Activated CD8-positive, alpha-beta memory T cell treated with anti-CD3 and anti-CD28 coated beads for 1 hour (primary cell): ENCODE results near the gene ACMSD.

Source experiments
- DNase-seq, 2 donors: peaks; one replicate each; pipeline ENCODE4 v3.0.0-alpha.2; 2020; ENCODE audit warnings: low read depth in 1 of 2; ENCODE audit errors: extremely low read depth in 1 of 2

ACMSD gene

DNA sequence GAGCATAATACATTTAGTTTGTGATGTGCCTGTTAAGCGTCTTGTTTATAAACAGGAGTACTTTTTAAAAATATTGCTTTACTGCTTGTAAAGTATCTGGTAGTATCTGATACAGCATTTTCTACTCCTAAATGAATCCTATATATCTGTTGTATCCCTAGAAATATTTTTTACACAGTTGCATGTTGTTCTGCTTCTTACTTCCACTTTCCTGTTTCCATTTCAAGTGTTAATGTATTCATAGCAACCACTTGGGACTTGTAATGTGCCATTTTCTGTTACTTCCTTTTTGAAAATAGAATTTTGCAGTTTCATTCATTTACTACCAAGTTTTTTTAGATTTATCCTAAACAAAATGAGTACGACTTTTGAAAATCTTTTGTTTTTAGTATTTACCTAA lies 105.1 kb downstream of the ACMSD start:
- DNase-seq = no peak

DNA sequence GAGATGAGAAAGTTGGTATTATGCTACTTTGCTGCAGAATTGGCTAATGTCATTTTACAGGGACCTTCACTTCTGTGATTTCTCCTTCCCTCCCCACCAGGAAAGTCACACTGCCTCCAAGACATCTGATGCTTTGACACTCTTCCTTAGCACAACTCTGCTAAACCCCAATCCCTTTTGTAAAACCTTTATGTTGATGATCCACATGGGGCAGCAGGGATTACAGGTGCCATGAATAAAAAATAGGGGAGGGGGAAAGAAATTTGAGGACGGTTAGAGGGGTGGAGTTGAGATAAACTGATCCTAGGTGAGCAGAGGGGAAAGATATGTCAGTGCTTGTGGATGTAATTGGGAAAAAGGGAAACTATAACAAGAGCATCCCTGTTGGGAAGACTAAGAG lies 106.6 kb downstream of the ACMSD start:
- no peak for DNase-seq

DNA sequence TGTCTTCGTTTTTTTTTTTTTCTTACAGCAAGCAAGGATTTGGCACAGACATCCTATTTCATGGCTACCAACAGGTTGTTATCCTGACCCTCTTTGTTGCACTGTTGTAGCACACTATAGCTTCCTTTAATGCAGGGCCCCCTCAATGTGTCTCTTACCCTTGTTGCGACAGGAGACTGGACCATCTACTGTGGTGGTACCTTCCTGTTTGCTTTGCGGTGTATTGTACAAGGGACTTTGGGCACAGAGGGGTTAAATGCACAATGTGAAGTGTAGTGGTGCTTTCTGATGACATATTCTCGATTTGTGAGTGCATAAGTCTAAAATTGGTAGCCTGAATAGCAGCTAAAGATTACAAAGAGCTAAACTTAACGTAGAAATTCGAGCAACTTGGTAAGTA lies 107.7 kb downstream of the ACMSD start:
- no peak for DNase-seq

DNA sequence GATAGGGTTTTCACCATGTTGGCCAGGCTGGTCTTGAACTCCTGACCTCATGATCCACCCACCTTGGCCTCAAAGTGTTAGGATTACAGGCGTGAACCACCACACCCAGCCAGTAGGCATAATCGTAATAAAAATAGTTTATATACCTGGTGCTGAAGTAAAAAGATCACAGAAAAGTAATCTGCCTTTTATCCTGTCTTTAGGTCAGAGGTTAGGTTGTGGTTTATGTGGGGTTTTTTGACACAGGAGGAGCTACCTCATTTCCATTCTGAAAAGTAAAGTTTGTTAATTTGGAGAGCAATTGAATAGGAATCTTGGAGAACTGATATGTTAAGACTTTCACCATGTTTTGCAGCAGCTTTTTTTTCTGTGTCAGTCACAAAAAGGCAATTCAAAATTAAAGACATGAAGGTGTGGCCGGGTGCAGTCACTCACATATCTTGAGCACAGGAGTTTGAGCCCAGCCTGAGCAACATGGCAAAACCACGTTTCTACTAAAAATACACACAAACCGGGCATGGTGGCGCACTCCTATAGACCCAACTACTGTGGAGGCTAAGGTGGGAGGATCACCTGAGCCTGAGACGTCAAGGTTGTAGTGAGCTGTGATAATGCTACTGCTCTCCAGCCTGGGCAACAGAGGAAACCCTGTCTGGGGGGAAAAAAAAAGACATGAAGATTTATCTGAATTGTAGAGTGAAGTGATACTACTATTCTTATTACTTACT lies 111.7 kb downstream of the ACMSD start:
- DNase-seq = no peak

DNA sequence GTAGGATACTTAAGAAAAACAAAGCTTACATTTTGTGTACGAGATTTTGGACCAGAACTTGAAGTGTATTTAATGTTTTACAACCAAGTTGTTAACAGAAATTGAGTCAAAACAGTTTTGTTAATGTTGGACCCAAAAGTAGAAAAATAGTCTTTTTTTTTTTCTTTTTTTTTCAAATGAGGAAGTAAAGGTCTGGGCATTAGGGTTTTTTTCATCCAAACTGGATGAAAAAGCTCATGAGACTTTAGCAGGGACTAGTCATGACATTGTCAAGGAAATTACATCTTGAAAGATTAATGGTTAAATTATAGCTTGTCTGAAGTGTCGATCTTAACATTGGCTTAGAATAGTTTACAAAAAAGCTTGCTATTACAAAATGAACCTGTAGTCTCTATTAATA lies 112.5 kb downstream of the ACMSD start:
- DNase-seq = no peak
